GM18498 (cell line): ENCODE measurements around the gene RHOB.
A peak's percentile ranks its signal among the peaks of the same experiment; 100 is the strongest.
"Not testable (repeated sequence)": the region's sequence is repeated elsewhere in the genome, so short reads cannot be mapped to it uniquely, and the experiment has no call there.

Experiments used
- ATAC-seq: cut with Tn5 transposase; IDR thresholded peaks from one replicate; pipeline ENCODE4 v1.9.1; 2021; ENCODE audit warnings: mild to moderate bottlenecking, moderate library complexity; ENCODE audit not compliant: unreplicated experiment

The RHOB gene

DNA sequence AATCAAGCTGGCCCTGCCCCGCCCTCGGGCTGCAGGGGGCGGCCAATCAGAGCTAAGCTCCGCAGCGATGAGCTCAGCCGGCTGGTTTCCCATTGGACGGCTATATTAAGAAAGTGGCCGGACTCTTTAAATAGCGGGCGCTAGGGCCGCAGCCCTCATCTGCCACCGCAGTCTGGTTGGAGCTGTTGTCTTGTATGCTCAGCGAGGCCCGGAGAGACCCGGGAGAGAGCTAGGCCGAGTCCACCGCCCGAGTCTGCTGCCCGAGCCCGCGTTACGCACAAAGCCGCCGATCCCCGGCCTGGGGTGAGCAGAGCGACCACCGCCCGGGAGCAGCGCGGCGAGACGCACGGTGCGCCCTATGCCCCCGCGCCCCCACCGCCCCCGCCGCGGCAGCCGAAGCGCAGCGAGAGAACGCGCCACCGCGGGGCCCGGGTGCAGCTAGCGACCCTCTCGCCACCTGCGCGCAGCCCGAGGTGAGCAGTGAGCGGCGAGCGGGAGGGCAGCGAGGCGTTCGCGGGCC is at the start of gene RHOB:
TSS of gene RHOB (plus strand) at position 158 of the 520 bp plus-strand sequence. CDS start 392 bp downstream, outside the sequence.
- peak; percentile 98 for ATAC-seq

DNA sequence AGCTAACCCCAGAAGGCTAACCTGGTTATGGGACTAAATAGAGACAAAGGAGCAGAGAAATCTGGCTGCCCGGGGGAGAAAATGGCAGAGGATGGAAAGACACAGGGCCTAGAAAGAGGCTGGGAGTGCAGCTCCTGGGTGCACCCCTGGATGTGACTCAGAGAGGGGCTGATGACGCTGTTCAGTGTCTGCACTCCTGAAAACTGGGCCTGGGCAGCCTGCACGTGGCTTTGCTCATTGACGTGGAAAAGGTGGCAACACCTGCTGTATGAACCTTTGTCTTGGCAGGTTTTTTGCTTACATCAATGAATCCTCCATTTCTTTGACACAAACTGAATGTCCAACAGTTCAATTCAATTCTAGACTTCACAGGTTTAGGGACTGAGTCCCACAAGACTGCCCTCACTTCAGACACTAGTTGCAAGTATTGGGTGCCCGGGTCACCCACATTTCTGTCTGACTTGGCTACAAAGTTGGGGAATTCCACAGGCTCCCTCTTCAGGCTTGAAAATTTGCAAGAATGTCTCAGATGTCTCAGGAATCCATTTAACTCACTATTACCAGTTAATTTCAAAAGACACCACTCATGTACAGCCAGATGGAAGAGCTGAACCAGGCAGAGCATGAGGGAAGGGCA is 48.9 kb upstream of the RHOB start:
- no peak for ATAC-seq

DNA sequence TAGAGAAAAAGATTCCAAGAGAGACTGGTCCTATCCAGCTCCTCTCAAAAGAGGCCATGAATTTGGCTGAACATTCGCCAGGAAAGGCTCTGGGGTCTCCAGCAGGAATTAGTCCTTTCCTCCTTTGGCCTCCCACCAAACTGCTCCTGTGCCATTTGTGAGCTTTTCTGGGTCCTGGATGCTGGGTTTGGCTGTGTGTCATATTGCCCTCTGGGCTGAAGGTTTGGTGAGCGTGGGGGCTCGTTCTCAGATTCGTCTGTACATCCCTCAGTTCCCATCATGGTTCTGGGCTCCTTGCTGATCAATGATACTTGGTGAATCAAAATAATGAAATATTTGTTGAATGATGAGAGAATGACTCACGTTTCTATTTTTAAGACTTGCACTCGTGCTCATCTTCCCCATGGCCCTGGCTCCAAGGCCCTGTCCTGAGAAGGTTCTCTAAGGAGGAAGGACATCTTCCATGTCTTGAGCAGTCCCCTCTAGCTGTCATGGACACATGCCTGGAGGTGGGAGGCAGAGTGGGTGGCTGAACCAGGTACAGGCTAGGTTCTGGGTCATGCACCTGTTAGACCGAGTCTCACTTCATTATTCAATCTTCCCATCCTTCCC is 47.8 kb upstream of the RHOB start:
- no peak for ATAC-seq

DNA sequence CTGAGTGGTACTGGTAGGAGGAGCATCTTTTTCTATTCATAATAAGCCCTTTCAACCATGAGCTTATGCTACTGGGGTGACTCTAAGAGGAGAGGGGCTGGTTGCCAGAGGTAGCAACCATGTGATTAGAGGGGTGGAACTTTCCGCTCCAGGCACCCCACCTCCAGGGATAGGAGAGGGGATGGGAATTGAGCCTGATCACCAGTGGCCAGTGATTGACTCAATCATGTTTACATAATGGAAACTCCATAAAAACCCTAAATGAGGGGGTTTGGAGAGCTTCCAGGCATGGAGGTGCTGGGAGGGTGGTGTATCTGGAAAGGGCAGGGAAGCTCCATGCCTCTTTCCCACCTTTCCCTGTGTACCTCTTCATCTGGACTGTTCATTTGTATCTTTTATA is 46.6 kb upstream of the RHOB start:
- ATAC-seq = no peak

DNA sequence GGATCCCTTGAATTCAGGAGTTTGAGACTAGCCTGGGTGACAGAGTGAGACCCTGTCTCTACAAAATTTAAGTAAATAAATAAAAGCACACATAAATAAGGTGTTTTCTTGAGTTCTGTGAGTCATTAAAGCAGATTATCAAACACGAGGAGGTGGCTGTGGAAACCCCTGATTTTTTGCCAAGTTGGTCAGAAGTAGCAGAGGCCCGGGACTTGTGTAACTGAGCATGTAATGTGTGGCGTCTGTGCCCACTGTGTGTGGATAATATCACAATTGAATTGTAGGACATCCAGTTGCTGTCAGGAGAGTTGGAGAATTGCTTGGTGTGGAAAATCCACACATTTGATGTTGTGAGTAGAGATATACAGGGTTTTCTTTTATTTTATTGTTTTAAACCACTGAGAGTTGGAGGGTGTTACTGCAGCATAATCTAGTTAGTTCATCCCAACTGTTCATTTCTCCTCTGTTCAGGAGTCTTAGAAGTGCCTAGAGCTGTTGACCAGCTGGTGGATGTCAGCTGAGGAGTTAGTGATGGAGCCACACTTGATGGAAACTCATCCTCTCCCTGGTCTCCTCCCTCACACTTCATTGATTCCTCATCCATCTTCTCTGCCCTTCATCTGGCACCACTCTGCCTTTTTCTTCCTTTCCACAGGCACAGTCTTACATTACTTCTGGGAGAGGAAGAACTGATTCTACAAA is 45.9 kb upstream of the RHOB start:
- no peak for ATAC-seq

DNA sequence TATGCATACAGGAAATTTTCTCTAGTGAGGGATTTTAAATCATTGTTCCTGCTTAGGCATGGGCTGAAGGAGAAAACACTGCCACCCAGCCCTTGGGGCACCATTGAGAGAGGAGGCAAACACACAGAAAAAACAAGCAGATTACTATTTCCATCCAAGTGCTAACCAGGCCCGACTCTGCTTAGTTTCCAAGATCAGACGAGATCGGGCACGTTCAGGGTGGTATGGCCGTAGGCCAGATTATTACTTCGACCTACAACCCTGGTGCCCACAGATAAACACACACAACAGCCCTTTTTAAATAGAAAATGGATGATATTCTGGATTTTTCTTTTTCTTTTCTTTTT is 45.4 kb upstream of the RHOB start:
- no peak for ATAC-seq

DNA sequence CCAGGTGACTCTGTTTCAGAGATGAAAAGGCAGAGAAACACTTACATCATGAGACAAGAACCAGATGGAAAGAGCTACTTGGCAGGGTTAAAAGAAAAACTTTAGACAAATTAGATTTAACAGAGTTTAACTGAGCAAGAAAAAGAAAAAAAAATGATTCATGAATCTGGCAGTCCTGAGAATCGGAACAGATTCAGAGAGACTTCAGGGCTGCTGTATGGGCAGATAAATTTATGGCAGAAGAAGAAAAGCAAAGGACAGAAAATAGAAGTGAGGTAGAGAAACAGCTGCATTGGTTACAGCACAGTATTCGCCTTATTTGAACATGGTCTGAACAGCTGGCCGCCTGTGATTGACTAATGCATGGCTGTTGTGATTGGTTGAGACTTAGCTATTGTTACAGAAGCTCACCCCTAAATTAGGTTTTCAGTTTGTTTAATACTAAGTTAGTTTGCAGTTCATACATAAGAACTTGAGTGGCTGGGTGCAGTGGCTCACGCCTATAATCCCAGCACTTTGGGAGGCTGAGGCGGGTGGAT is 43.0 kb upstream of the RHOB start:
- no peak for ATAC-seq

DNA sequence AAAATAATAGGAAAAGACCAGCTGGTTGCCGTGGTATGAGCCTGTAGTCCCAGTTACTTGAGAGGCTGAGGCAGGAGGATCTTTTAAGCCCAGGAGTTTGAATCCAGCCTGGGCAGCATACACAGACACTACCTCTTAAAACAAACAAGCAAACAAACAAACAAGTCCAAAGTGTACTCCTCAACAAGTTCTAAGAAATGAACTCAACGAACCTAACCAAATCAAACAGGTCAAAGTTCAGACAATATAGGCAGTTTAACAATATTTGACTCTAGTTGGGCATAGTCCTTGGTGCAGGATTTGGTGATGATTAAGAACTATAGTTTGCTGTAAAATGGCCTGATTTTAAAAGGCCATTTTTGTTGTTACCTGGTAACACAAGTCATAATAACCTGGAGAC is 41.9 kb upstream of the RHOB start:
- no peak for ATAC-seq

DNA sequence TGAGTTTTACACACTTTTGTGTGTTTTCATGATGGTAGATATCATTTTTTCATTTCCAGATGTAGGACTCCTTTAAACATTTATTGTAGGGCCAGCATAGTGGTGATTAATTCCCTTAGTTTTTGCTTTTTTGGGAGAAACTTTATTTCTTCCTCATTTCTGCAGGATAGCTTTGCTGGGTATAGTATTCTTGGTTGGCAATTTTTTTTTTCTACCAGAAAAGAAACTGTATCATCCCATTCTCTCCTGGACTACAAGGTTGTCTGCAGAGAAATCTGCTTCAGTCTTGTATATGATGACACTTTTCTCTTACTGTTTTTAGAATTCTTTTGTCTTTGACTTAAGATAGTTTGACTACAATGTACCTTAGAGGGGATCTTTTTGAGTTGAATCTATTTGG is 37.8 kb upstream of the RHOB start:
- no peak for ATAC-seq

DNA sequence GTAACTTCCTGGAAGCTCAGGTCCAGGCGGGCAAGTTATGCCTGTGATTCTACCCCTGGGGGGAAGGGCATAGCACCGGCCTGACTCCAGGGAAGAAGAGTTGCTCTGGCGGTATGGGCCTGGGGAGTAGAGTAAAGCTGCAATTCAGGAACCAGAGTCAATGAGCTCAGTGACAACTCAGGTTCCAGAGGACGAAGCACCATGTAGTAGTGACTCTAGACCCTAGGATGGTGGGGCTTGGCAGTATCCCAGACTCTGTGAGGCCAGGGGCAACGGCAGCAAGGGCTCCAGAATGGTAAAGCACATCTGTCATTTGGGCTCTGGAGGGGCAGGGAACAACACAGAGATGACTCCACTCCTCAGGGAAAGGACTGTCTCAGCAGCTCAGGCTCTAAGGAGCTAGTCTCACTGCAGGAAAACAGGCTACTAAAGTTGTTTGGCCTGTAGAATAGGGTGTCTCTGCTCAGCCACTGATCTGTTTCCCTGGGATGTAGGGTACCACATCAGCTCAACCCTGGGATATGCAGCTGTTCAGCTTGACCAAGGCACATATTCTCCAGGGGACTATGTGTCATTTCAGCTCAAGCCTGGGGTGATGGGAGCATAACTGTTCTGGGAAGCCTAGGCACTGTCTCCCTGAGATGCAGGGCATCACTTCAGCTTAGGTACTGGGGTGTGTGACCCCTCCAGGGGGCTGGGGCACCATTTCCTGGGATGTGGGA is 36.2 kb upstream of the RHOB start:
- ATAC-seq = no peak

DNA sequence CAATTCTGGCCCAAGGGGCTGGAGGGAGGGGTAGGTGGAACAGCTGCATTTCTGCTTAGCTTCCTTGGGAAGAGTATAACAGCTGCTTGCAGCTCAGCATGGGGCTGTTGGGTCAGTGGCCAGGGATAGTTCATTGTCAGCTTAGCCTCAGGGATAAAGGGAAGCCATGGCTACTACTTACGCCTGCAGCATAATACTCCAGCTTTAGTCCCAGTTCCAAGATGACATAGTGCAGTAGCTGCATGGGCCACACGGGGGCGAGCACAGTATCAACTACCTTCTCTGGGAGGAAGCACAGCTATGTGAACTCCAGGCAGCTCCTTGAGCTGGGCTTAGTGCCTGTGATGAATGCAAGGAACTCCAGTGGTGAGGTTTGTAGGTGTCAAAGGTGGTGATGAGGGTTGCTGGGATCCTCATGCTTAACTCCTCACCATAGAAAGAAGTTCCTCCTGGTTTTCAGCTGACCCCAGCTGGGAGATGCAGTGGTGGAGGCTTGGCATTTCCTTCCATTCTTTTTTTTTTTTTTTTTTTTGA is 35.4 kb upstream of the RHOB start:
- ATAC-seq = peak; percentile 100

DNA sequence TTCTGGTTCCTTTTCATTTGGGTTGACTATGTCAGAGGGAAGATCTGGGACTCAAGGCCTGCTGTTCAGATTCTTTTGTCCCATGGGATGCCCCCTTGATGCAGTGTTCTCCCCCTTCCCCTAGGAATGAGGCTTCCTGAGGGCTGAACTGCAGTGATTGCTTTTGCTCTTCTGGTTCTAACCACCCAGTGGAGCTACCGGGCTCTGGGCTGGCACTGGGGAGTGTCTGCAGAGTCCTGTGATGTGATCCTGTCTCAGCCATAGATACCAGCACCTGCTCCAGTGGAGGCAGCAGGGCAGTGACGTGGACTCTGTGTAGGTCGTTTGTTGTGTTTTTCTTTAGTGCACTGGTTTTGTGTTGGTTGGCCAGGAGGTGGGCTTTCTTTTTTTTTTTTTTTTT is 32.1 kb upstream of the RHOB start:
- no peak for ATAC-seq

DNA sequence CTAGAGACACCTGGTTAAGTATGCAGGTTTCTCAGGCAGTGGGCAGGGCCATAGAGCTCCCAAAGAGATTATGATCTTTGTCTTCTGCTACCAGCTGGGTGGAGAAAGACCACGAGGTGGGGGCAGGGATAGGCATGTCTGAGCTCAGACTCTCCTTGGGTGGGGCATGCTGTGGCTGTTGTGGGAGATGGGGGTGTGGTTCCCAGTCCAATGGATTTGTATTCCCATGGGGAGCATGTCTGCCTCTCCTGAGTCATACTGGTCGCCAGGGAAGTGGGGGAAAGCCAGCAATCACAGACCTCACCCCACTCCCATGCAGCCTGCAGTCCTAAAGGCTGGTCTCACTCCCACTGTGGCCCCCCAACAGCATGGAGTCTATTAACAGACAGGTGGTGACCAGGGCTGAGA is 31.4 kb upstream of the RHOB start:
- no peak for ATAC-seq

DNA sequence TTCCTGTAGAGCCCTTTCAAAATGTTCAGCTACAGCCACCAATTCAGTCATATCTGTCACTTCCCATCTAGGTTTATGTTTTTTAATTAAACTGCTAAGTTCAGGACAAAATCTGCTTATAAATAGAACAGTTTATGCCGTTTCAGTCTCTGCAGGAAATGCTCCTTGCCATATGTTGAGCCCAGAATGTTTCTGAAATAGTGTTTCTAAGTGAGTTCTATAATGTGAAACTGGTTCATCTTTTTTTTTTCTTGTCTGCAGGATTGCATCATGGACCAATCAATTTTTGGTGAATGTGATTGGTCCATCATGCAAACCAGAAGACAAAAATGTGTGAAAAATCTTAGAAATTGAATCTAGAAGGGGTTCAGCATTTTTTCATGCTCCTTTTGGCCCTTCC is 30.2 kb upstream of the RHOB start:
- no peak for ATAC-seq

DNA sequence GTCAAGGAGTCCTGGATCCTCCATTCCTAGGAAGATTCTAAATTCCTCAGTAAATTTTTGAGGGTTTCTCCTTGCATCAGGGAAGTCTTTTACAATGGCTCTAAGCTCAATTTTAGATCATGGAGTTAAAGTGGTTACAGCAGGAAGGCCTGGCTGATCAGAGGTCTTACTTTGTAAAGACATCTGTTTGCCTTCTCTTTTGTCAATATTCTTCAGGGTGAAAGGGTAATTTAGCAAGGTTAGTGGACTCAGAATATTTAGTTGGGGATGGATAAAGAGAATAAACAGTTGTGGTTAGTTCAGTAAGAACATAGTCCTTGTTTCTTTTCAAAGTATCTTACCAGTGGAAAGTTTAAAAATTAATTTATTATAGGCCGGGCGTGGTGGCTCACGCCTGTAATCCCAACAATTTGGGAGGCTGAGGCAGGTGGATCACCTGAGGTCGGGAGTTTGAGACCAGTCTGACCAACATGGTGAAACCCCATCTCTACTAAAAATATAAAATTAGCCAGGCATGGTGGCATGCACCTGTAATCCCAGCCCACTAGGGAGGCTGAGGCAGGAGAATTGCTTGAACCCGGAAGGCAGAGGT is 29.5 kb upstream of the RHOB start:
- not testable (repeated sequence) for ATAC-seq

DNA sequence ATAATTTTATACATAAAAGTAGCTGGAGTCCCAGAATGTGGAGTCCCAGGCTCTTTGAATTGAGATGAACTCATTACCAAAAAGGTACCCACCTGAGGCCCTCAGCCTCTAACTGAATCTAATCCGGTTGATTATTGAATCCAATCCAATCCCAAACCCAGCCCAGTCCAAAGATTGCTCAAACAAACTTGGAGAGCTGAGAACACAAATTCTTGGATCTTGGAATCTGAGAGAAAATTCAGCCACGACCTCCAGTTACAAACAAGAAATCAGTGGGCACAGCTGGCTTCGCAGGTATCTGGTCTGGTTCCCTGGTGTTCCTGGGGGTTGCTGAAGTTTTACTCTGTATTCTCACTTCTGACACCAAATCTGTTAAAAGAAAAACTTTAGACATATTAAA is 28.4 kb upstream of the RHOB start:
- ATAC-seq = no peak

DNA sequence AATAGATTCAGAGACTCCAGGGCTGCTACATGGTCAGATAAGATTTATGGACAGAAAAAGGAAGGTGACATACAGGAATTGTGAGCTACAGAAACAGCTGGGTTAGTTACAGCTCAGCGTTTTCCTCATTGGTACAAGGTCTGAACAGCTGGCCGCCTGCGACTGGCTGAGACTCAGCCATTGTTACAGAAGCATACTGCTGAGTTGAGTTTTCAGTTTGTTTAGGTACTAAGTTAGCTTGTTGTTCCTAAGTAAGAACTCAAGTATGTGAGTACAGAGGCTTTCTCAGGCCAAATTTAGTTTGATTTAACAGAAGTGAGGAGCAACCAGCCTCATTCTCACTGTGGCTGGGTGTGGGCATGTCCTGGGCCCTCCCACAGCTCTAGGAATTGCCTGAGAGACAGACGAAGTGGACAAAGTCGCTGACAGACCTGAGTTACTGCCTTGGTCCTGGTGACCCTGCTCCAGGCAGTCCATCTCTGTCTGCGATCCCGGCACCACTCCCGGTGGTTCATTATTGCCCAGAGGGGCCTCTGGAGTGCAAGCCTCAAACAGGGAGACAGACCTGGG is 27.8 kb upstream of the RHOB start:
- no peak for ATAC-seq

DNA sequence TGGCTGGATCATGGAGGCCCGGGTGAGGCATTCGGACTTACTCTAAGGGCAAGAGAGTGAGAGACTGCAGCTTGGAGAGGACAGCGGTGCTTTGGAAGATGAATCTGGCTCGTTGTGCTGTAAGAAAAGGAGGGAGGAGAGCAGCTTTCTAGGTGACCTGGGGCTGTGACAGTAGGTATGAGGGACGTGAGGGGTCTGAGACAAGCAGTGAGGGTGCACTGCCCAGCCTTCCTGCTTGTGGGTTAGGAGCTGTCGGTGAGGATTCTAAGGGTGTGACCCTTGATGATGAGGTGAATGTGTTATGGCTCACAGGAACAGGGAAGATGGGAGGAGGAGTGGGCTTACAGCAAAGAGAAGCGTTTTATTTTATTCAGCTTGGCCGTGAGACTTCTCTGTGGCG is 27.1 kb upstream of the RHOB start:
- no peak for ATAC-seq

DNA sequence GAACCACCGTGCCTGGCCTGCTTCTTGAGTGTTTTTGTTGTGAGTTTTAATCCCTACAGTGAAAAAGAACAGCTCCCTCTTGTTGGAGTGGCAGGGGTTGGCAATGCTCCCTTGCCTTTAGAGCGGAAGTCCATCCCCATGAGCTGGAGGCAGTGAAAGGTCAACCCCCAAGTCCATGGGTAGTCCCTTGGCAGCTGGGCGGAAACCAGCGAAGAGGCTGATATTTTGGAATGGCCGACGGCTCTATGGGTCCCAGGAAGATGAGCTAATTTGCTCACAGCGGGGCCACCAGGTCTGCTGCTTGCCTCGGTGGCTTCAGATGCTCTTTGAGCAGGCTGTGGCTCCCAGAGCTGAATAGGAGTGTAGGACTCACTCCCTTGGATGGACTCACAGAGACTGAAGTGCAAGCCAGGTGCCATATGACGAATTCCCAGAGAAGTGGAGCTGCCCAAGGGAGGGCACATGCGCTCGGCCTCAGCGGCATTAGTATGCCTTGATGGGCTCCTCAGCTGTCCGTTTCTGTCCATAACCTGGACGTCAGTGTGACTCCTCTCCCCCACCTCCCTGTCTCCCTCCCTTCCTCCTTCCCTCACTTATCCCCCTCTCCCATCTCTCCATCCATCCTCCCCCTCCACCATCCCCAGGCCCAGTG is 25.4 kb upstream of the RHOB start:
- ATAC-seq = no peak

DNA sequence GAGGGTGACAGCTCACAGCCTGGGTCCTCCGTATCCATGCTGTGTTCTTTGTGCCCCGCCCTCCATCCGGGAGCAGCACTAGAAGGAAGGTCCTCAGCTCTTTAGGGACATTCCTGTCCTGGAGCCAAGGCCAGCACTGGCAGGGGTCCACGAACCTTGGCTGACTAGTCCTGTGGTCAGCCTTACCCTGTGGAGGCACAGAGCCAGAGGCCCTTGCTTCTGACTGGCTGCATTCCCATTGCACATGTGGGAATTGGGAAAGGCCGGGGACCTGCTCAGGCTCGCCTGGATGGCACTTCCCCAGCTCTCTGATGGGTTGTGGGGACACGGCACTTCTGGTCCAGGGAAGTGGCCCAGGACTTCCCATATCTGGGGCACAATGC is 24.9 kb upstream of the RHOB start:
- no peak for ATAC-seq
